ENCODE results near the gene HOXC9. TPM values are rescaled to one million over a fixed set of nuclear protein-coding genes. Genes with fewer than 3 reads are reported as not detected.

HOXC9 gene
- not detected for total RNA-seq
- long read RNA-seq = 0 reads

GRCh38 chr12:54000116-54001114 lies at the start of gene HOXC9:
Gene HOXC9, plus strand, starts transcription at chr12:54000161. Its CDS starts 28 bp downstream, at chr12:54000189.
- DNase-seq (no peak), ATAC-seq (peak in 1 of 2 donors; percentile 24)
- intact Hi-C loops (cut with DNase I) = no loop called here

- DNase-seq (no peak), ATAC-seq (no peak)
- intact Hi-C loops (cut with DNase I) = no loop called here
Measured at GRCh38 chr12:53950437-53950773, 49.6 kb upstream of the HOXC9 start.

GRCh38 chr12:53950789-53951576 lies 49.0 kb upstream of the HOXC9 start:
- intact Hi-C loops (cut with DNase I) = no loop called here
- no peak for DNase-seq
- no peak for ATAC-seq

GRCh38 chr12:53951577-53952334 lies 48.2 kb upstream of the HOXC9 start:
- intact Hi-C loops (cut with DNase I) = no loop called here
- DNase-seq = no peak
- no peak for ATAC-seq

GRCh38 chr12:53952335-53952694 lies 47.6 kb upstream of the HOXC9 start:
- no peak for ATAC-seq
- no peak for DNase-seq
- intact Hi-C loops (cut with DNase I) = no loop called here

GRCh38 chr12:53952871-53953734 lies 46.9 kb upstream of the HOXC9 start:
- no peak for ATAC-seq
- intact Hi-C loops (cut with DNase I) = no loop called here

GRCh38 chr12:53953831-53954693 lies 45.9 kb upstream of the HOXC9 start:
- intact Hi-C loops (cut with DNase I) = no loop called here
- no peak for ATAC-seq
- no peak for DNase-seq

More at GRCh38 chr12:53952871-53953734, 46.9 kb upstream of the HOXC9 start:
- DNase-seq = no peak

- intact Hi-C loops (cut with DNase I) = no loop called here
- DNase-seq (no peak), ATAC-seq (no peak)
Measured at GRCh38 chr12:53954694-53955035, 45.3 kb upstream of the HOXC9 start, which contains the start of gene HOXC12. Gene HOXC12, plus strand, starts transcription at chr12:53954903. Its CDS starts 27 bp downstream, at chr12:53954930.

GRCh38 chr12:53955036-53955775 lies 44.8 kb upstream of the HOXC9 start:
- intact Hi-C loops (cut with DNase I) = no loop called here

GRCh38 chr12:53955776-53956250 lies 44.1 kb upstream of the HOXC9 start:
- DNase-seq (no peak), ATAC-seq (no peak)
- intact Hi-C loops (cut with DNase I) = no loop called here

More at GRCh38 chr12:53955036-53955775, 44.8 kb upstream of the HOXC9 start:
- DNase-seq (no peak), ATAC-seq (peak in 1 of 2 donors; percentile 9)

GRCh38 chr12:53956251-53956887 lies 43.6 kb upstream of the HOXC9 start:
- intact Hi-C loops (cut with DNase I) = no loop called here

GRCh38 chr12:53956914-53957536 lies 42.9 kb upstream of the HOXC9 start:
- no peak for DNase-seq

More at GRCh38 chr12:53956251-53956887, 43.6 kb upstream of the HOXC9 start:
- no peak for ATAC-seq
- no peak for DNase-seq

GRCh38 chr12:53958128-53958527 lies 41.8 kb upstream of the HOXC9 start:
- intact Hi-C loops (cut with DNase I) = no loop called here
- DNase-seq (no peak), ATAC-seq (no peak)

More at GRCh38 chr12:53956914-53957536, 42.9 kb upstream of the HOXC9 start:
- no peak for ATAC-seq
- intact Hi-C loops (cut with DNase I) = no loop called here

- no peak for ATAC-seq
- intact Hi-C loops (cut with DNase I) = no loop called here
- no peak for DNase-seq
Measured at GRCh38 chr12:53959314-53959713, 40.6 kb upstream of the HOXC9 start.

- ATAC-seq (no peak), DNase-seq (no peak)
- intact Hi-C loops (cut with DNase I) = no loop called here
Measured at GRCh38 chr12:53960187-53961024, 39.6 kb upstream of the HOXC9 start.

Measured in left cardiac atrium (tissue), 4 donors.